GM06990 (cell line): ENCODE measurements around the gene SERPINF2.

Experiments
- DNase-seq: peaks from one replicate; pipeline ENCODE4 v3.0.0-alpha.2; 2011; ENCODE audit not compliant: insufficient read length; ENCODE audit errors: extremely low read depth
- H3K27me3 ChIP-seq: replicated peaks from 2 replicates; pipeline ENCODE4 v1.6.0; 2011; ENCODE audit warnings: low read length; ENCODE audit not compliant: control insufficient read depth, insufficient read depth
- H3K36me3 ChIP-seq: 2 replicates; pipeline ENCODE4 v1.5.1; 2011; ENCODE audit warnings: low read length; ENCODE audit not compliant: control insufficient read depth, insufficient read depth
- H3K4me3 ChIP-seq: replicated peaks from 2 replicates; pipeline ENCODE4 v1.5.1; 2011; ENCODE audit warnings: low read depth, mild to moderate bottlenecking, control low read depth, low read length
- TF ChIP-seq, protein P1 (sequence below): IDR thresholded peaks from 2 replicates; pipeline ENCODE4 v1.5.1; 2011; ENCODE audit warnings: low read length, control low read depth, mild to moderate bottlenecking, inconsistent platforms; ENCODE audit not compliant: insufficient read depth, poor library complexity, severe bottlenecking

SERPINF2 gene

DNA sequence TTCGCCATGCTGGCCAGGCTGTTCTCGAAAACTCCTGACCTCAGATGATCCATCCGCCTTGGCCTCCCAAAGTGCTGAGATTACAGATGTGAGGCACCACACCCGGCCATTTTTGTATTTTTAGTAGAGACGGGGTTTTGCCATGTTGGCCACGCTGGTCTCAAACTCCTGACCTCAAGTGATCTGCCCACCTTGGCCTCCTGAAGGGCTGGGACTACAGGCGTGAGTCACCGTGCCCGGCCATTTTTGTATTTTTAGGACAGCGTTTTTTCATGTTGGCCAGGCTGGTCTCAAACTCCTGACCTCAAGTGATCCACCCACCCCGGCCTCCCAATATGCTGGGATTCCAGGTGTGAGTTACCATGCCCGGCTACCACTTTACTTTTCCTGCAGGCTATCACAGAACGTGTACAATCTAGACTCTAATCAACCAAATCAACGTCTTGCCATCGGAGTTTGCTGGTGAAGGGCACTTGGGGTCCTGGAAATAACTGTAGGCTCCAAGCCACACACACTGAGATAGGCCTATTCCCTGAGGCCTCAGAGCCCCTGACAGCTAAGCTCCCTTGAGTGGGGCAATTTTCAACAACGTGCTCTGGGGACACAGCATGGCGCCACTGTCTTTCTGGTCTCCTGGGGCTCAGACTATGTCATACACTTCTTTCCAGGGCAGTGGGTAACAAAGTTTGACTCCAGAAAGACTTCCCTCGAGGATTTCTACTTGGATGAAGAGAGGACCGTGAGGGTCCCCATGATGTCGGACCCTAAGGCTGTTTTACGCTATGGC is 31.9 kb downstream of the SERPINF2 start:
- no peak overlapping the region for H3K4me3 ChIP-seq
- TF ChIP-seq, protein P1, sequence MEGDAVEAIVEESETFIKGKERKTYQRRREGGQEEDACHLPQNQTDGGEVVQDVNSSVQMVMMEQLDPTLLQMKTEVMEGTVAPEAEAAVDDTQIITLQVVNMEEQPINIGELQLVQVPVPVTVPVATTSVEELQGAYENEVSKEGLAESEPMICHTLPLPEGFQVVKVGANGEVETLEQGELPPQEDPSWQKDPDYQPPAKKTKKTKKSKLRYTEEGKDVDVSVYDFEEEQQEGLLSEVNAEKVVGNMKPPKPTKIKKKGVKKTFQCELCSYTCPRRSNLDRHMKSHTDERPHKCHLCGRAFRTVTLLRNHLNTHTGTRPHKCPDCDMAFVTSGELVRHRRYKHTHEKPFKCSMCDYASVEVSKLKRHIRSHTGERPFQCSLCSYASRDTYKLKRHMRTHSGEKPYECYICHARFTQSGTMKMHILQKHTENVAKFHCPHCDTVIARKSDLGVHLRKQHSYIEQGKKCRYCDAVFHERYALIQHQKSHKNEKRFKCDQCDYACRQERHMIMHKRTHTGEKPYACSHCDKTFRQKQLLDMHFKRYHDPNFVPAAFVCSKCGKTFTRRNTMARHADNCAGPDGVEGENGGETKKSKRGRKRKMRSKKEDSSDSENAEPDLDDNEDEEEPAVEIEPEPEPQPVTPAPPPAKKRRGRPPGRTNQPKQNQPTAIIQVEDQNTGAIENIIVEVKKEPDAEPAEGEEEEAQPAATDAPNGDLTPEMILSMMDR = no peak
- H3K27me3 ChIP-seq = no peaks in the 10 kb centered on the region

DNA sequence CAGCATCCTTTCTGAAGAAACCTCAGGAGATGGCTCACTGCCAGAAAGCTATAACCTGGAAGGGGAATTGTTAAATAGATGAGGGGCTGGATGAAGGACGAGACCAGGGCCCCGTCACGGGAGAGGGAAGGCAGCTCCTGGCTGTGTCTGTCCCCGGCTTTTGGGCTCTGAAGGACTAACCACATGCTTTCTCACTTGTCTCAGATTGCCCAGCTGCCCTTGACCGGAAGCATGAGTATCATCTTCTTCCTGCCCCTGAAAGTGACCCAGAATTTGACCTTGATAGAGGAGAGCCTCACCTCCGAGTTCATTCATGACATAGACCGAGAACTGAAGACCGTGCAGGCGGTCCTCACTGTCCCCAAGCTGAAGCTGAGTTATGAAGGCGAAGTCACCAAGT is 33.7 kb downstream of the SERPINF2 start:
- DNase-seq = no peak
- Histone ChIP-seq H3K4me3 (no peak overlapping the region), H3K36me3 (no peaks in the 10 kb centered on the region; the same call in none of the 2 replicates), H3K27me3 (no peaks in the 10 kb centered on the region)
- TF ChIP-seq, protein P1 = no peak

More for the DNA sequence above, 31.9 kb downstream of the SERPINF2 start:
- DNase-seq = no peak
- no peaks in the 10 kb centered on the region; the same call in 1 of the 2 replicates for H3K36me3 ChIP-seq

DNA sequence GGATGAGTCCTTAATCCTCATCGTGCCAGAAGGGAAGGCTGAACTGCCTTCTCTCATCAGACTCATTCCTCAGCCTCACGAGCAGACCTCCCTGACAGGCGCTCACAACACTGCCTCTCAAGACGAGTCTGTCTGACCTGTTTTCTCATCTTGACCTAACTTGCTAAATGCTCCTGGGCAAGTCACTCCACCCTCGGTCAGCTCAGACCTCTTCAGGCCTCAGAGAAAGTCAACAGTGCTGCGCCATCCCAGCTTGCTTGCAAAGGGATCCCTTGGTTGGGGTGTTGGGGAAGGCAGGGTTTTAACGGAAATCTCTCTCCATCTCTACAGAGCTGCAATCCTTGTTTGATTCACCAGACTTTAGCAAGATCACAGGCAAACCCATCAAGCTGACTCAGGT is 34.2 kb downstream of the SERPINF2 start:
- H3K27me3 ChIP-seq = no peaks in the 10 kb centered on the region
- DNase-seq = no peak
- peaks cover 1% of the 10 kb centered on the region for H3K36me3 ChIP-seq
- H3K4me3 ChIP-seq = no peak overlapping the region
- TF ChIP-seq, protein P1 = no peak

DNA sequence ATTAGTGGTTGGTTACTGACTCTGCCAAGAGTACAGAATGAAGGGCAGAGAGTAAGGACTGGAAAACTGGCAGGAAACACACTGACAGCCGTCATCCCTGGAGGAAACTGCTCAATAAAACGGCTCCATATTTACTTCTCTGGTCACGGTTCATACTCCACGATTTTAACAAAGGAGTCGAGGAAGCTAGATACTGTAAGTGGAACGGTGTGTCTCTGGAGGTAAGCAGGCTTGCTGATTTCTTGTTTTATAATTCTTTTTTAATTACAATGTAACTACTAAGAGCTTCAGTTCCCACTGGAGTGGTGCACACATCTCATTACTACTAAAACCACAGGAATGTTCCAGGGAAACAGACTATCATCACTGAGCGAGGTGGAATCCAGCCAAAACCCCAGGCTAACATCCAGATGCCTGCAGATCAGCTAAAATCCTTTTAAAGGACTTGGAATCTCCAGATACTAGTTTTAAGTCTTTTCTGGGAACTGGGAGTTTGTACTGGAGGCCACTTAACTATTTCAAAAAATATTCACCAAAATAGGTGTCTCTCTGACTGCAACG is 37.0 kb downstream of the SERPINF2 start:
- TF ChIP-seq, protein P1 = no peak
- H3K4me3 ChIP-seq = no peak overlapping the region
- no peaks in the 10 kb centered on the region for H3K27me3 ChIP-seq
- DNase-seq = no peak
- peaks cover 5% of the 10 kb centered on the region for H3K36me3 ChIP-seq

DNA sequence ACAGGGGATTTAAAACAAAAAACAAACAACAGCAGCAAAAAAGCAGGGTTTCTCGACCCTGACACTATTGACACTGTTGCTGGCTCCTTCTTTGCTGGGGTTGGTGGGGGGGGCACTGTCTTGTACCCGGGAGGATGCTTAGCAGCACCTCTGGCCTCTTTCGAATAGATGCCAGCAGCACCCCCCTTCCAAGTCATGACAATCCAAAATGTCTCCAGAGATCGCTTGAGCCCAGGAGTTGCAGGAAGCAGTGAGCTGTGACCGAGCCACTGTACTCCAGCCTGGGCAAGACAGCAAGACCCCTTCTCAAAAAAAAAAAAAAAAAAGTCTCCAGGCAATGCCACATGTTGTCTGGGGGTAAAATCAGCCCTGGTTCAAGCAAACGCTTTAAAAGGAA is 39.5 kb downstream of the SERPINF2 start:
- Histone ChIP-seq H3K27me3 (no peaks in the 10 kb centered on the region), H3K36me3 (peaks cover 5% of the 10 kb centered on the region), H3K4me3 (no peak overlapping the region)
- DNase-seq = no peak
- TF ChIP-seq, protein P1 = no peak
